GM19035 (cell line): ENCODE measurements around the gene ETFB.
A peak's percentile ranks its signal among the peaks of the same experiment; 100 is the strongest.

Source experiments
- ATAC-seq: cut with Tn5 transposase; IDR thresholded peaks from one replicate; pipeline ENCODE4 v1.9.1; 2021; ENCODE audit not compliant: unreplicated experiment

ETFB gene

DNA sequence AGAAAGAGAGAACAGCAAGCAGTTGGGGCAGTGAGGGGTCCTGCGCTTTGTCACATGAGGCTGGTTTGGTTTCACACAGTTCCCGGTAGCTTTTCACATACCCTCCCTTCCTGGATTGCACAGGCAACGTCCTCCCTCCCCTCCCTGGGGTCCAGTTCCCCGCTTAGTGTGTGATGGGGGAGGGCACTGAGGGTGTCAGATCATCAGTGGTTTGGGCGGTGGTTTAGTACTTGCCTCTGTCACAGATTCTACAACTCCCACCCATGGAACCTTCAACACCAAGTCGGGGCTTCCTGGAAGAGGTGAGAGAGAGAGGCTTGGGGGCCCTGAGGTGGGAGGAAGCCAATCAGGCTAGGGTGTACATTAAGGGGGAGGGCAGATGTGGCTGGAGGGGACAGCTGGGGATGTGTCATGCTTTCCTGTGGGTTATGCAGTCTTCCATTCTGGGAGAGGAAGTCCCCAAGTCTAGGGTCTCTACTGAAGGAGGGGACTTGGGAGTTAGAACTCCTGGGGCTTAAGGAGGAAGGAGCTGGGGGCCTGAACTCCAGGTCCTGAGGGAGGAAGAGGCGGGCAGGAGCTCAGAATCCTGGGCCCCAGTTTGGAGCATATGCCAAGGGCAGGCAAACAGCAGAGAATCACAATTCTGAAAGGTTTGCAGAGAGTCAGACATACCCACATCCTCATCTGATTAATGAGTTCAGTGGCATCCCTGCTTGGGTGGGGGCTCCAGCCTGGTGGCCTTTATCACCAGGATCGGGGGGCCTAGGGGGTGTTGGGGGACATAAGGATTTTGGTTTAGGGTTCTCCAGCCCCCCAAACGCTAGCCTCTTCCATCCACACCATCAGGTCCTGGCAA lies 6.7 kb upstream of the ETFB start, which contains the start of gene NKG7:
TSS of gene NKG7 (minus strand) at position 6 of the 856 bp plus-strand sequence. CDS start 119 bp downstream, outside the sequence.
- ATAC-seq: no peak

DNA sequence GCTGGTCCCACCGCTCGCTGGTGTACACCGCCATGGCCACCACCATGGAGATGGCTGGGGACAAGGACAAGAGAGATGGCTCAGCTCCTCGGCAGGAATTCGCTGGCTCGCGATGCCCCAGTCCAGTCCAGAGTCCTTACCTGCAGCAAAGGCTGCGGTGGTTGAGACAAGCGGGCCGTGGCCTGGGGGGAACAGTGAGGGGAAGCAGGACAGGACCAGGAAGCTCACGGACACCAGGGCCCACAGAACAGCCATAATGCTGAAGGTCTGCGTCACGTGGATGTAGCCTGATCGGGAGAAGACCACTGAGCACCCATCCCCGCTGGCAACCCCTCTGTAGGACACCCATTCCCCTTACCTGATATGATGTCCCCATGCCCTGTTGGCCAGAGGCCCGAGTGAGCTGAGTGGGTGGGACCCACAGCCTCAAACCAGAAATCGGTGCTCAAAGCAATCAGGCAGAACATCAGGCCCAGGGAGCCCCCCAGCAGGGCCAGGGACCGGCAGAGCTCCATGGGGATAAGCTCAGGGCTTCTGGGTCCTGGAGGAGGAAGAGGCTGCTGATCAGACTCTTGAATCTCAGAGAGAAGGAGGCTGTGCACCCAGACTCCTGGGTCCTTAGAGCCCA lies 5.9 kb upstream of the ETFB start:
- ATAC-seq: no peak

- no peak for ATAC-seq
Measured at GRCh38 chr19:51371186-51371690, 5.0 kb upstream of the ETFB start.

- ATAC-seq: no peak
Measured at GRCh38 chr19:51370230-51370629, 4.0 kb upstream of the ETFB start.

DNA sequence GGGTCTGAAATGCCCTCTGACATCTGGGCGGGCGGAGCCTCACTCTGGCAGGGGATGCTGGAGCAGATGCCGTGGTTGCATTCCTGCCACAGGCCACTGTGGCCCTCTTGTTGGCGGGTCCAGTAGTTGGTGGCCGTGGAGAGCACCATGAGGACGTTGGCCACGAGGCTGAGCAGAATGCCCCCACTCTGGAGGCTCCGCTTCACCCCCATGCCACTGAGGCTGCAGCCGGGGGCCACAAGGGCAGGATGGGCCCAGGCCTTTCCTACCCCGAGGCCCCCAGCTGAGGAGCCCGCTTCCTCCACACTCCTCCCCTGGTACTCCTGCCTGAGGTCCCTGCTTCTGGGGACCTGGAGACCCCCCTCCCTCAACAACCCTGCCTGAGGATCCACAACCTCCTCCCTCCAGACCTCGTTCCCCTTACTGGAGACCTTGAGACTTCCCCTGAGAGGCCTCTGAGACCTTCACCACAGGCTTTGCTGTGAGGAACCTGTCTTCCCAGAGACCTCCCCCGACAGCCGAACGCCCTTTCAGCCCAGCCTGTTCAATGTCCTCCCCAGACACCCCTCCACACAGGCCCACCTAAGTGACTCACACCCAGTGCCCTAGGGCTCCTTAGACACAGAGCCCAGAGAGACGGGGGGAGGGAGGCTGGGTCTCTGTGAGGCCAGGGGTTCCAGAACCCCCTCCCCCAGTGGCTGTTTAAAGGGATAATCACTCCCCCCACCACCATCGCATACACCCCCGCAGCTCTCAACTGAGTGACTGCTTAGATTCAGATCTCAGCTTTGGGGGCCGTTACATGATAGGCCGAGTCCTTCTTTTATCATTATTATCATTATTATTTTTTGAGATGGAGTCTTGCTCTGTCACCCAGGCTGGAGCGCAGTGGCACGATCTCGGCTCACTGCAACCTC lies 2.4 kb upstream of the ETFB start, which contains the start of gene CLDND2:
TSS of gene CLDND2 (minus strand) at position 638 of the 917 bp plus-strand sequence. CDS start at position 212, 426 bp downstream.
- peak; percentile 0 for ATAC-seq

GRCh38 chr19:51367565-51368365 lies 1.6 kb upstream of the ETFB start:
- ATAC-seq: peak; percentile 74

DNA sequence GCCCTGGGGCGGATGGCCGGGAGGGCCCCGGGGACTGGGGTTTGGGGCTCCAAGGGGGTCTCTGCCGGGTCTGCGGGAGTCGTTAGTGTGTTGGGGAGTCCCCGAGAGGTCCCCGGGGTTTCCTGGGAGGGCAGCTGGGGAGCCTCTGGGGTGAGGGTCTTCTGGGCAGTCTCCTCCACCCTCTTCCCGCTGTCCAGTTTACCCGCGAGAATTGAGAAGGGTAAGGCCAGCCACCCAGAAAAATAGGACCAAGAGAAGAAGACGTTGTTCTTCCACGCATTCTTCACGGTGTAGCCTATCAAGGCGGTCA lies 1.0 kb upstream of the ETFB start:
- no peak for ATAC-seq

DNA sequence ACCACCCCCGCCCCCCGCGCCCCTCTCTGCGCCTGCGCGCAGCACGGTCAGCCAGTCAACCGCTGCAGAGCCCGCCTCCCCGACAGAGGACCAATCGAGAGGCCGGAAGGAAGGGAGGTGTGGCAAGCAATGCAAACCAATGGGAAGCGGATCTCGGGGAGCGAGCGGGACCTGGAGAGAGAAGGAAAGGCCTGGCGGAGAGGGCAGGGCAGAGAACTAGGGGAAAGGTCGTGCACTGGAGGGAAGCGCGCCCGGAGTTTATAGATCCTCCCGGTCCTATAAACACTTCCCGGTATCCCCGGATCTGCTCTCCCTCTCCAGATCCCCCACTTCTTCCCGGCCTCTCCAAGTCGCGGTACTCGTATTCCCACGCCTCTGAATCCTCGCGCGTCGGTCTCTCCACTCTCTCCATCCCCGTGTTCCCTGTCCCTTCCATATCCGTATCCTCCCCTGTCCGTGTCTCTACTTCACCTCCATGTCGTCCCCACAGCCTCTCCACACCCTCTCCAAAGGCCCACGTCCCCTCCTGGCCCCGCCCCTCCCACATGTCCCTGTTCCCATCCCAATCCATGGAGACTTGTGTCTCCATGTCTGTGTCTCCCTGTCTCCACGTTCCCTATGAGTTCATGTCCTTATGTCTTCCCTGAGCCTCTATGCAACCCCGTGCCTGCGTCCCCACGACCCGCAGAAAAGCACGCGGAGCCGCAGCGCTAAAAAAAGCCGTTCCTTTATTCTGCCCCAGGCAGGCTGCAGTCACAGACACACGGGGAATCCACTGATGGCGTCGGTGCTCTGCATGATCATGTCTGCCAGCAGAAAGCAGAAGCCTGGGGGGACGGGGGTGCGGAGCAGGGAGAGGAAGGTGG lies 434 bp upstream of the ETFB start:
- ATAC-seq: peak; percentile 48

- no peak for ATAC-seq
Measured at GRCh38 chr19:51365211-51365964, 800 bp downstream of the ETFB start.

- no peak for ATAC-seq
Measured at GRCh38 chr19:51364200-51365106, 1.7 kb downstream of the ETFB start.

GRCh38 chr19:51361239-51361638 lies 4.9 kb downstream of the ETFB start:
- ATAC-seq: no peak

DNA sequence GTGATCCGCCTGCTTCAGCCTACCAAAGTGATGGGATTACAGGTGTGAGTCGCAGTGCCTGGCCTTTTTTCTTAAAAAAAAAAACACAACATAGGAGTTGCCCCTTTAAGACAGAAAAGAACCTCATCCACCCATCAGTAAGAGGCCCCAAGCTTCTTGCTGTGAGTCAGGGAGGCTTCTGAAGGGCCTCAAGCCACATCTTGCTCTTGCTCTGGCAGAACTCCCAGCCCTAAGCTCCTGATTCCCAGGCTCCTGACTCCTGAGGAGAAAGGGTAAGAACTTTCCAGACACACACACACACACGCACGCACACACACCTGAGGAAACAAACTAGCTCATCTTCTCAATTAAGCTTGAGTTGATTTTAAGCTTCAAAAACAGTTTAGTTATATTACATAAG lies 6.9 kb downstream of the ETFB start:
- no peak for ATAC-seq

GRCh38 chr19:51357952-51358351 lies 8.2 kb downstream of the ETFB start:
- ATAC-seq: no peak

DNA sequence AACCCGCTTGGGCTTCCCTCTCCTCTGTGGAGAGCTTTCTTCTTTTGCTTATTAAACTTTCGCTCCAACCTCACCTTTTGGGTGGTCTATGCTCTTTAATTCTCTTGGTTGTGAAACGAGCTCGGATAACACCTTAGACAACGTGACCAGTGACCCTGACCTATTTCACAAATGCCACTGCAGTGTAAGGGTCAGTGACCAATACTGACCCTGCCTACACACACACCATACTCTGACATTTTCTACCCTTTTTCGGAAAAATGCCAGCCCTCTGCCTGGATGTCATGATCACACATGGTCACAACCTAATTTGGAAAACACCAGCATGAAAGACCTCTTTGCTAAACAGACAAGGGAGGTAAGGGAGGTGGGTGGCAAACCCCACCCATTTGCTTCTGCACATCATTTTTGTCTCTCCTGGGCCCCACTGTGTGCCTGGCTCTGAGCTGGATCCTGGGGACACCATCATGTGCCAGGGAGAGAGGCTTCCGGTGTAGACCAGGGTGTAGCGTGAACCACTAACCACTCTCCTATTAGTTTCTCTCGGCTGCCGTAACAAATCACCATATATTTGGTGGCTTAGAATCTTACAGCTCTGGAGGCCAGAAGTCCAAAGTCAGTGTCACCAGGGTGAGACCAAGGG lies 9.9 kb downstream of the ETFB start:
- ATAC-seq: no peak

DNA sequence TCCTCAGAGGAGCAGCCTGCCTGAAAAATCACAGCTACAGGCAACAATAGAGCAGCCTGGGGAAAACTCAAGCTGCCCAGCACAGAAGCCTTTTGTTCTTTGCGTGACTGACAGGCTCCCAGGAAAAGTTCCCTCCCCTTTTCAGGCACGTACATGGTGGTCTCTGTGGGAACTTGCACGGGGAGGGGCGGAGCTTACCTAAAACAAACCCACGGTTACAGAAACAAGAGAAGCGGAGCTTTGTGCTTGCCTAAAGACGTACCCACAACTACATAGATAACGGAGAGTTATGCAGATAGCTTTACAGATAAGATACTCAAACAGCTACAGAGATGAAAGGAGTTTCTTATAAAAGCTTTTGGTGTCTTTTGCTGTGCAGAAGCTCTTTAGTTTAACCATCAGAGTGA lies 11.4 kb downstream of the ETFB start:
- no peak for ATAC-seq

- no peak for ATAC-seq
Measured at GRCh38 chr19:51354103-51354741, 12.0 kb downstream of the ETFB start.
